DMS79 (cell line): ENCODE measurements around the gene IL4I1.
A peak's percentile ranks its signal among the peaks of the same experiment; 100 is the strongest.

ENCODE experiments used
- DNase-seq: peaks from one replicate; lab custom pipeline; 2025; lab: John Stamatoyannopoulos, UW

Gene IL4I1

DNA sequence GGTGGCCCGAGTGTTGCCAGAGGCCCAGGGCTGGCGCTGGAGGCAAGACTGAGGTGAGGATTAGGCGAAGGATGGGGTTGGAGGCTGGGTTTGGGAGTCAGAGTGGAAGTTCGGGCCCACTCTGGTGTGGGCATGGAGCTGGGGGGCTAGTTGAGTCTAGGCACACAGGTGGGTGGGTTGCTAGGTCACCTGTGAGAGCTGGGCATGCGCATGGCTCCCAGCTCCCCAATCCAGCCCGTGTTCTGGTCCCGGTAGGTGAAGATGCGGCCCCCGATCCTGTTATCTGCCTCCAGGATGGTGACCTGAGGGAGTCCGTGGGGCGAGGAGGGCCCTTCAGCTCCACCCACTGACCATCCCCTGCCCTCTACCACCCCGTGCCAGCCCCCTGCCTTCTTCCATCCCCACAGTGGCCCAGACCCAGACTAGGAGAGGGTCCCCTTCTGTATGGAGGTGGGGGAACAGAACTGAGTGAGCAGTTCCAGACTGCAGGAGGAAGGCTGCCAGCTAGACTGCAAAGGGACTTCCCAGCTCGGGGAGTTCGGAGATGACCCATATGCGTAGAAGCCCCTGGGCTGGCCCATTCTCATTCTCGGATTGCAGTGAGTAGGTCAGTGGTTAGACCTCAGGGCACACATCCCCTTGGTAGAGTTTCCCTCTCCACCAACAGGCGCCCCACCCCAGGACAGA is 1.7 kb downstream of the IL4I1 start:
- DNase-seq = no peak

DNA sequence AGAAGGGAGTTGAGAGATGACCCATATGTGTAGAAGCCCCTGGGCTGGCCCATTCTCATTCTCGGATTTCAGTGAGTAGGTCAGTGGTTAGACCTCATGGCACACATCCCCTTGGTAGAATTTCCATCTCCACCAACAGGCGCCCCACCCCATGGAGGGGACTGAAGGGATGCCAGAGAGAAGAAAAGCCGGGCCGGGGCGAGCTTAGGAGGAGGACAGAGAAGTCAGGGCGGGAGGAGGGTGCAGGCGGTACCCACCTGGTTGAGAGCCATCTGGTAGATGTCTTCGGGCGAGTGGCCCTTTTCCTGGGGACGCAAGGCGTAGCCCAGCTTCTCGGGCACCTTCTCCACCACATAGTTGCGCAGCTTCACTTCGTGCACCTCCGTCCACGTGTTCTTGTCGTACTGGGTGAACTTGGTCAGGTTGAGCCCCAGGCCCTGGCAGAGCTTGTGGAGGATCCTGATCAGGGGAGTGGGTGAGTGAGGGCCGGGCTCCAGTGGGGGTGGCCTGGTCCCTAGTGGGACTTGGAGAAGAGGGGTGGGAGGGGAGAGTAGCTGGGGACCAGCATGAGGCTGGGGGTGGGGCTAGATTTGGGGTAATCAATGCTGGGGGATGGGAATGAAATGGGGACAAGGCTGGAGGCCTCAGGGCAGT is 2.5 kb downstream of the IL4I1 start:
- DNase-seq = no peak

DNA sequence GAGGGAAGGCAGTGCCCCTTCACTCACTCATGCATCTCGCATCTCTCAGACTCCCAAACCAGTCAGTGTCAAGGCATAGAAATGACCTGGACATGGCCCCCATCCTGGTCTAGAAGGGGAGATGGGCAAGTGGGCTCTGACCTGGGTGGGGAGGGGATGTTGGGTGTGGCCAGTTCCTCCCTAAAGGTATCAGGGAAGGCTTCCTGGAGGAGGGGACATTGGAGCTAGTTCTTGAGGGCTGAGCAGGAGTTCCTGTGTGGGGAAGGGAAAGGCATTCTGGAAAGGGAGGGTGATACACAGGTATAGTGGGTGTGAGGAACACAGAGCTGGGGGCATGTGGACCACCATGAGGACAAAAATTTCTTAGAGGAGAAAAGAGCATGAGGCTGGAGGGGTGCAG is 4.0 kb downstream of the IL4I1 start:
- DNase-seq = no peak

DNA sequence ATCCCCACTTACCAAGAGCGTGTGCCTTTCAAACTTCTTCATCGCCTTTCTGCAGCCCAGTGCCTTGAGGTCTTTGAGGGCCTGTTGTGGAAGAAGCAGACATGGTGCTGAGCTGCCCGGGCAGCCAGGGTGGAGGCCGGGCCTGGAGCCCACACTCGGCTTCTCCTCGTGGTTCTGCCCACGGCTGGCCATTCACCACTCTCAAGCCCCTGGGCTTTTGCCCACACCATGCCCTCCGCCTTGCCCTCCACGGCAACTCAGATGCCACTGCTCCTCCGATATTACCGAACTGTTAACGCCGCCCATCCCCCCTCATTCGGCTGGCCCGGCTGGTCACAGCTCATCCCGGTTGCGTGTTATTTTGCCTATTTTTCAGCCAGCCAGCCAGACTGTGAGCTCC is 5.3 kb downstream of the IL4I1 start:
- DNase-seq = no peak

GRCh38 chr19:49890349-49891311 is 6.1 kb downstream of the IL4I1 start:
- no peak for DNase-seq

DNA sequence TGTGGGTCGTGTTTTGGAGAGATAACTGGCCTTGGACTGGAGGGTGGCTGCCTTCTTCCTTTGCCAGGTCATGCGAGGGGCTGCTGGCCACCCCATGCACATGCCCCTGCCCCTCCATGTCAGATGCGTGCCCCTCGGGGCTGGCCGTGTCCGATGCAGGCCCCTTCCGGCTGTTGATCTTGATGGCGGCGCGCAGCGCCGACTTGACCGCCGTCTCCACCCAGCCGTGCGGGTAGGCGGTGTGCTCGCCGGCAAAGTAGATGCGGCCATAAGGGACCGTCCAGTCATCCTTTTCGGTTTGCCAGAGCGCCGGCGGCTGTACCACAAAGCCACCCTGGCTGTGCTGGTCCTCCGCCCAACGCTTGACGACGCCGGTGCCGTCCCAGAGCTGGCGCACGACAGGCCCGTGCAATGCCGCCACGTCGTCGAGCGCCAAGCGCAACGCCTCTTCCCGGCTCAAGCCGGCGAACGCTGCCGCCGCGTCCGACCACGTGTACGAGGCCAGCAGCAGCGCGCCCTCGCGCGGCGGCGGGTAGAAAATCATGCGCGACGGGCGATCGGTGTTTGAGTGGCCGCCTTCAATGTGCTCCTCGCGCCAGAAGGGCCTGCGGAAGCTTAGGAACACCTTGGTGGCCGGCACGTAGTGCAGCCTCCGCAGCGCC is 6.9 kb downstream of the IL4I1 start:
- no peak for DNase-seq

DNA sequence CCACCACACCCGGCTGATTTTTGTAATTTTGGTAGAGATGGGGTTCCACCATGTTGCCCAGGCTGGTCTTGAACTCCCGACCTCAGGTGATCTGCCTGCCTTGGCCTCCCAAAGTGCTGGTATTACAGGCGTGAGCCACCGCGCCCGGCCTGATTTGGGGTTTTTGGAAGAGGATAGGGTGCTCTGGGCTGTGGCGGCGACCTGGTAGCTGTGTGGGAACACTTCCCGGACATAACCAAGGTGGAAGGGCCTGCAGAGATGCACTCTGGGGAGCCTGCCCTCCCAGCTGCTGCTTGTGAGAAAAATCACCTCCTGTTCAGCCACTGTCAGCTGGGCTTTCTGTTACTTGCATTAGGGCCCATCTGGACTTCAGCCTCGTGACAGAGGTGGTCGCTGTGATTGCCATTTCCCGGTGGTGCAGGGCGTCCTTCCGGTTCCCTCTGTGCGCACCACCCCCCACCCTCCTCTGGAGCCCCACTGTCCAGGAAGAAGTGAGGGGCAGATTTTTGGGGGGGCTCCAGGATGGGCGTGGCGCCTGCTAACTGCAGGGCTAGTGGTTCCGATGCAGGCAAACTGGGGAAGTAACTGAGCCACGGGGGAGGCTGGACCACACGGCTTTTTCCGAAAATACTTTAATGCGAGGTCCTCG is 7.5 kb downstream of the IL4I1 start:
- DNase-seq = no peak

GRCh38 chr19:49888510-49888824 is 8.2 kb downstream of the IL4I1 start:
- peak; percentile 55 for DNase-seq

DNA sequence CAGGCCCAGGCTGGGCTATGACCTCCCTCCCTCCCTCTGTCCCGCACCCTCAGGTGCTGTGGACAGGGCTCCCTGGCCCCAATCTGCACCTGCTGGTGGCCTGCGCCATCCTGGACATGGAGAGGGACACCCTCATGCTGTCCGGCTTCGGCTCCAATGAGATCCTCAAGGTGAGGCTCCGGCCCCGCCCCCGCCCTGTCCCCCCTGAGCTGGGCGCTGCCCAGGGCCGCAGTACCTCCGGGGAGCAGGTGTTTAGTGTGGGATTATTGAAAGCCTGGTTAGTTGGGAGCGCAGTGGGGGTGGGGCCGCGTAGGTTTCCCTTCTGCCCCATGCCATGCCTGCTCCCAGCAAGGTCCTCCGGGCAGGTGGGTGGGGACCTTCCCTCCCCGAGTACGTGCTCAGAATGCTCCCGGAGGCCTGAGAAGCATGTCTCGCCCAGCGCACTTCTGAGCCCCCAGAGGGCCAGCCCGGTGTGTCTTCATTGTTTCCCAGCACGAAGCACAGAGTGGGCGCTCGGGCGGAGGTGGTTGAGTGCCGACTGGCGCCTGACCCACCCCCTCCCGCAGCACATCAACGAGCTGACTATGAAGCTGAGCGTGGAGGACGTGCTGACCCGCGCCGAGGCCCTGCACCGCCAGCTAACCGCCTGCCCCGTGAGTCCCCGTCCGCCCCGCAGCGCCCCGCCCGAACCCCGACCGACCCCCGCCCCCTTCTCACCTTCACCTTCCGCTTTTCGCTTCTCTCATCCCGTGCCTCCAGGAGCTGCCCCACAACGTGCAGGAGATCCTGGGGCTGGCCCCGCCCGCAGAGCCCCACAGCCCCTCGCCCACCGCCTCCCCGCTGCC is 8.8 kb downstream of the IL4I1 start:
- no peak for DNase-seq

DNA sequence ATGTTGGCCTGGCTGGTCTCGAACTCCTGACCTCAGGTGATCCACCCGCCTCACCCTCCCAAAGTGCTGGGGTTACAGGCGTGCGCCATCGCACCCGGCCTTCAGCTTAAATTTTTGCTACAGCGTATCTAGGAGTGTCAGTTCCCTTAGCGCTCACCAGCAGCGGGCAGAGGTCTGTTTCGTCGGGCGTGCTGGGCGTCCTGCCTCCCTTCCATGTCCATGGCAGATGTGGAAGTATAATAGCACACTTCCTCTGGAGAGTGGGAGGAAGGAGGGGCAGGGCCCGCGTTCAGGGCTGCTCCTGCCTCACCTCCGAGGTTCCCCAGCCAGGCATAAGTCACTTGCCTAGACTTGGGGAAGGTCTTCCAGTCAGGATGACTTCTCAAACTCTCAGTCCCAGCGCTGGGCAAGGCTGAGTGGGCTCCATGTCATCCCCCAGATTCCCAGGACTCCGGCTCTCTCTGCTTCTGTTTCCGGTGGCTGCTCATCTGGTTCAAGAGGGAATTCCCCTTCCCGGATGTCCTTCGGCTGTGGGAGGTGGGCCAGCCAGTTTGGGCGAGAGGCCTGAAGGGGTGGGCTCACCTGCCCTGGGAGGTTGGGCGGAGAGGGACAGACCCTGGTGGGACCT is 9.5 kb downstream of the IL4I1 start:
- DNase-seq = no peak

- DNase-seq = no peak
Measured at GRCh38 chr19:49884760-49885159, 11.9 kb downstream of the IL4I1 start.

DNA sequence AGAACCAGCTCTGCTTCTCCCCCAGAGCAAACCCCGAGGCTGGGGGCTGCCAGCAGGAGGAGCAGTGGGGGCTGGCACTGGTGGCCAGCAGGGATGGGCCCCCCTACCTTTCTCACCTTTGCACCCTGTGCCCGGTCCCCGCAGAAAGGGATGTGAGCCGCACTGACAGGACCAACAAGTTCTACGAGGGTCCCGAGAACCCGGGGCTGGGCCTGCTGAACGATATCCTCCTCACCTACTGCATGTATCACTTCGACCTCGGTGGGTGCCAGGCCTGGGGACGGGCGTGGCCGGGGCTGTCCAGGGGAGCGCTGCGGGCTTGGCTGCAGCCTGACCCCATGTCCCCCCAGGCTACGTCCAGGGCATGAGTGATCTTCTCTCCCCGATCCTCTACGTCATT is 12.6 kb downstream of the IL4I1 start:
- no peak for DNase-seq

DNA sequence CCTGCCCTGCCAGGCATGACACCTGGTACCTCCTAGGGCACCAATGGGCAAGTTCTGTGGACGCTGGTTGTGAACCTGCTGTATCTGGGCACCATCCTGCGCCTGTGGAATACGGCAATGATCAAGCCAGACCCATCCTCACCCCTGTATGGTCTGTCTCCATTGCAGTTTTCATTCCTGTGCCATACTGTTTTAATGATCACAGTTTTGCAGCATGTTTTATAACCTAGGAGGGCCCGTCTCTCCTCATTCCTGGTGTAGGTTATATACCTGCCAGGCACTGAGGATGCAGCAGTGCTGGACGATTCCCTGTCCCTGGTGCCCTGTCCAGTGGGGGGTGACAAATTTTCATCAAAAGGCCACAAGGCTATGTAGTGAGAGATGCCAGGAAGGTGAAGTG is 13.6 kb downstream of the IL4I1 start:
- DNase-seq = no peak

GRCh38 chr19:49882643-49883042 is 14.0 kb downstream of the IL4I1 start:
- no peak for DNase-seq

- DNase-seq = no peak
Measured at GRCh38 chr19:49881672-49882394, 14.9 kb downstream of the IL4I1 start.

DNA sequence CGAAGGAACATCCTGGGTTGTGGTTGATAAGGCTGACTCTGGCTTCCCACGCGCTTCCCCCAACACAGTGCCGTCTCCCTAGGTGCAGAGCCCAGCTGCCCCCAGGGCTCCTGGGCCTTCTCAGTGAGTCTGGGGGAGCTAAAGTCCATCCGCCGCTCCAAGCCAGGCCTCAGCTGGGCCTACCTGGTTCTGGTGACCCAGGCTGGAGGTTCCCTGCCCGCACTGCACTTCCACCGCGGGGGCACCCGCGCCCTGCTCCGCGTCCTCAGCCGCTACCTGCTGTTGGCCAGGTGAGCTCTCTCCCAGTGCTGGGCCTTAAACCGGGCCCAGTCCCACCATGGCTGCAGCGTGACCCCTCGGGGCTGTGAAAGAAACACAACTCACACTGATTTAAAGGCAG is 15.5 kb downstream of the IL4I1 start:
- DNase-seq = no peak

- DNase-seq = no peak
Measured at GRCh38 chr19:49880162-49880869, 16.4 kb downstream of the IL4I1 start.

GRCh38 chr19:49879243-49879963 is 17.3 kb downstream of the IL4I1 start:
- DNase-seq = no peak

DNA sequence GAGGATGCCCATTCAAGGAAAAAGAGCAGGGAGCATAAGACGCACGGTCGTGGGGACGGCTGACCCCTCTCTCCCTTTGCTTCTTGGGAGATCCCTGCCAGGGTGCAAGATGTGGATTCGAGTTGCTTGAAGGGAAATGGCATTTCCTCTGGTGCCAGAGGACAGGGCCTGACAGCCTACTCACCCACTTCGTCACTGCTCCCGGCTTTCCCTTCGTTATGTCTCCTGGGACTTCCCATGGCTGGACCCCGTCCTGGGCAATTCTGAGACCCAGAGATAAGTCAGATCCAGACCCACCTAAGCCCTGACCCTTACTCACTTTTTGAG is 18.0 kb downstream of the IL4I1 start:
- DNase-seq = no peak
